ENCODE data around the gene FMC1.

DNA sequence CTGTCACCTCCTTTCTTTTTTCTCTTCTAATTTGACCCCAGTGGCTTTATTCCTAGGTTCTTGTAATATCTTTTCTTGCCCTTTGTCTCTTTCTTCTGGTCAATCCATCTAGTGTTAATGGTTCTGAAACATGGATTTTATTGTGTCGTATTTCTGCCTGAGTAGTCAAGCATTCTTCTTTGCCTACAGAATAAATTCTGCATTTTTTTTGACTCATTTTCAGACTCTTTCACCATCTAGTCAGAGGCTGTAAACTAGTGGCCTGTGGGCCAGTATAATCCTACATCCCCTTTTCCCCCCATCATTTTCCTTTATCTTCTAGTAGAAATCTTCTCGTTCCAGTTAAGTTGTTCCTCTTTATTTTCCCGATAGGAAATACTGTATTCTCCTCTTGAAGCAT, 48.0 kb downstream of the FMC1 start:
- TF ChIP-seq TAF1 (IDR thresholded peaks at IDR 0.05; ENCODE audit: low read depth) (no peak), NFIC (IDR thresholded peaks at IDR 0.05) (no peak), EP300 (IDR thresholded peaks at IDR 0.05; ENCODE audit: borderline replicate concordance) (no peak), FOXM1 (IDR thresholded peaks at IDR 0.05; ENCODE audit: borderline replicate concordance, low read depth) (no peak), CREB1 (IDR thresholded peaks at IDR 0.05; ENCODE audit: low read depth) (no peak)
- TF ChIP-seq, protein P1, sequence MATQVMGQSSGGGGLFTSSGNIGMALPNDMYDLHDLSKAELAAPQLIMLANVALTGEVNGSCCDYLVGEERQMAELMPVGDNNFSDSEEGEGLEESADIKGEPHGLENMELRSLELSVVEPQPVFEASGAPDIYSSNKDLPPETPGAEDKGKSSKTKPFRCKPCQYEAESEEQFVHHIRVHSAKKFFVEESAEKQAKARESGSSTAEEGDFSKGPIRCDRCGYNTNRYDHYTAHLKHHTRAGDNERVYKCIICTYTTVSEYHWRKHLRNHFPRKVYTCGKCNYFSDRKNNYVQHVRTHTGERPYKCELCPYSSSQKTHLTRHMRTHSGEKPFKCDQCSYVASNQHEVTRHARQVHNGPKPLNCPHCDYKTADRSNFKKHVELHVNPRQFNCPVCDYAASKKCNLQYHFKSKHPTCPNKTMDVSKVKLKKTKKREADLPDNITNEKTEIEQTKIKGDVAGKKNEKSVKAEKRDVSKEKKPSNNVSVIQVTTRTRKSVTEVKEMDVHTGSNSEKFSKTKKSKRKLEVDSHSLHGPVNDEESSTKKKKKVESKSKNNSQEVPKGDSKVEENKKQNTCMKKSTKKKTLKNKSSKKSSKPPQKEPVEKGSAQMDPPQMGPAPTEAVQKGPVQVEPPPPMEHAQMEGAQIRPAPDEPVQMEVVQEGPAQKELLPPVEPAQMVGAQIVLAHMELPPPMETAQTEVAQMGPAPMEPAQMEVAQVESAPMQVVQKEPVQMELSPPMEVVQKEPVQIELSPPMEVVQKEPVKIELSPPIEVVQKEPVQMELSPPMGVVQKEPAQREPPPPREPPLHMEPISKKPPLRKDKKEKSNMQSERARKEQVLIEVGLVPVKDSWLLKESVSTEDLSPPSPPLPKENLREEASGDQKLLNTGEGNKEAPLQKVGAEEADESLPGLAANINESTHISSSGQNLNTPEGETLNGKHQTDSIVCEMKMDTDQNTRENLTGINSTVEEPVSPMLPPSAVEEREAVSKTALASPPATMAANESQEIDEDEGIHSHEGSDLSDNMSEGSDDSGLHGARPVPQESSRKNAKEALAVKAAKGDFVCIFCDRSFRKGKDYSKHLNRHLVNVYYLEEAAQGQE (IDR thresholded peaks at IDR 0.05; ENCODE audit: low read depth): no peak

All from Ishikawa (cell line).